ENCODE results near the gene ARMC9.
"Not testable (repeated sequence)": the region's sequence is repeated elsewhere in the genome, so short reads cannot be mapped to it uniquely, and the experiment has no call there.

Gene ARMC9

GRCh38 chr2:231198291-231199173 is at the start of gene ARMC9:
ARMC9 (plus strand) TSS chr2:231198631; CDS start chr2:231206239, 7,608 bp downstream.
- DNase-seq = no peak

- no peak for DNase-seq
These were observed 45.5 kb upstream of the ARMC9 start for GRCh38 chr2:231152800-231153557.

GRCh38 chr2:231159306-231159705 is 39.1 kb upstream of the ARMC9 start:
- no peak for DNase-seq

GRCh38 chr2:231160701-231161100 is 37.7 kb upstream of the ARMC9 start:
- no peak for DNase-seq

GRCh38 chr2:231161252-231161839 is 37.1 kb upstream of the ARMC9 start:
- DNase-seq = no peak

DNA sequence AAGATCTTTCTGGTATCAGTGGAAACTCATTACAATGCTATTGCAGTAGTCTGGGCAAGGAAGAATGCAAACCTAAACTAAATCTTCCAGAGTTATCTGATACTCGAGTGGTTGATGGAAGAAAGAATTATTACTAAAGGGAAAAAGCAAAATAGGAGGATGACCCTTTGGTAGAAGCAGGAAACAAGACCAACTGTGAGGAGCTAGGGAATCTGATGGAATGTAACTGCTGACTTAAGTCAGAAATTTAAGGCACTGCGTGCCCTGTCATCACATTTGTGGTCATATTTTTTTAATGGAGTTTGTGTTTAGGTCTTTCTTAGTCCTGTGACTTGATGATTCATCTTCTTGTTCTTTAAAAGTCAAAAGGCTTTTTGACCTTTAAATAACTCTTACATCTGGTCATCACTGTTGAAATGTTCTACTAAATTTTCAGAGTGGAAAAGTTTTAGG is 36.5 kb upstream of the ARMC9 start:
- DNase-seq = no peak

DNA sequence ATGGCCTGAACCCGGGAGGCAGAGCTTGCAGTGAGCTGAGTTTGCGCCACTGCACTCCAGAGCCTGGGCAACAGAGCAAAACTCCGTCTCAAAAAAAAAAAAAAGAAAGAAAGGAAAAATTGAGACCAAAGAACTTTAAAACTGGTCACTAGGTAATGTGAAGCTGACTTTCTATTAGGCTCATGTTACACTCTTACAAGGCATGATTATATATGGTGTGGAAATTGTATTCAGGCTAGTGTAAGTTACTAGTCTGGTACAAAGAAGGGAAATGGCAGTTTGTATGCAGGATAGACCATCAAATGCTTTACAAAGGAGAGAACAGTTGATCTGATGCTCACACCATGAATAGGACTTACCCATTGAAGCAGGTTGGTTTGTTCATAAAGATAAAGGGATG is 35.4 kb upstream of the ARMC9 start:
- no peak for DNase-seq

DNA sequence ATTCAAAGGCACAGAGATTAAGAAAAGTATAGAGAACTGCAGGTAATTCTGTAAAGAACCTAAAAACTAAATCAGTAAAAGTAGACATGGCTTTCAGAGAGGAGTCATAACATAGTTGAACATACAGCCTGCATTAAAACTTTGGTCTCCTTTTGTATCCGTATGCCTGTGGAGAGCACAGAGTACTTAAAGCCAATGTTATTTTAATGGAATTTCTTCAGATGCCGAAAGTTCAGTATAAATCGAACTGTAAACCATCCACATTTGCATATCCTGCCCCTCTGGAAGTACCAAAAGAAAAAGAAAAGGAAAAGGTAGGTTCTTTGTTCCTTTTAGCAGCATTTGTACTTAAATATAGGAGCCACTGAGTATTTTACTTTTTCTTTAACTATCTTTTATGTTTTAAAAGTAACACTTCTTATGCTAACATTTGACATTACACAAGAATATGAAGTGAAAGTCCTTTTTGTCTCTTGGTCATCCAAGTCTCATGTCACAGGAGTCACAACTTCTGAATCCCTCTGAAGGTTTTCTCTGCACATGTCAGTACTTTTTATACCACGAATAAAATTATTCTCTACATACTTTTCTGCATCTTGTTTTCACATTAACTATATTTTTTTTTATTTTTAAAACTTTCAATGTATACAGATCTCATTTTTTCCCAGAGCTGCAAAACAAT is 34.9 kb upstream of the ARMC9 start:
- no peak for DNase-seq

GRCh38 chr2:231167745-231168459 is 30.5 kb upstream of the ARMC9 start:
- DNase-seq = no peak

- DNase-seq = no peak
These were observed 29.8 kb upstream of the ARMC9 start for GRCh38 chr2:231168460-231169139.

DNA sequence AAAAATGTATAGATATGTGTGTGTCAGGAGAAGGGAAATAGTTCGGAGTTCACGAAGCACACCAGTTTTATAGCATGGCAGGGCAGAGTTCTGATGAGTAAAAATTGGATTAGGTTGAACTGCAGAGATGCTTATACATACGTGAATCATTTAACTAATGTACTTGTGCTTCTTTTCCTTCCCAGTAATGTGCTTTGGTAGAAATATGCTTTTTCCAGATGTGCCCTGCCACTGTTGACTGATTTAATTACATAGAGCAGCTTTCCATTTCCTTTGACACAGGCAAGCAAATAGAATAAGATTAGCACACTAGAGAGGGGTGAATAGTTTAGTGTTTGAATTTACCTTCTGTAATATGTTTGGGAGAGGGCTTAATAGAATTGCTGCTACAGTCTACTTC is 28.9 kb upstream of the ARMC9 start:
- no peak for DNase-seq

- DNase-seq = no peak
These were observed 28.4 kb upstream of the ARMC9 start for GRCh38 chr2:231170055-231170454.

DNA sequence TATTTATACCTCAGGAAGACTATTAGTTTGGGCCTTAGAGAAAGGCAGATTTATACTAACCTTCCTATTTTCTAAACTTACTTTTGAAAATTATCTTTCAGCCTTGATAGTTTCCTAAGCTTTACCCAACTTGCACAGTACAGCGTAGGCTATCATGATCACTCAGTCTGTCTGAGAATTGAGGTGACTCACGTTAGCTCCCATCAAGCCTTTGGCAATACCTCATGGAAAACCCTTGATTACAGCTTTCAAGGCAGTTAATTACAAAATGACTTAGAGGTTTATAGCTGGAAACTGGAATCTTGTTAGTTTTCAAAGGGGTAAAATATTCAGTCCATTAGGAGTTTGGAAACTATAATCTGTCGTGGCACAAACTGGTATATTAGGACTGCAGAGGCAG is 26.4 kb upstream of the ARMC9 start:
- DNase-seq = no peak

GRCh38 chr2:231174211-231174651 is 24.2 kb upstream of the ARMC9 start:
- no peak for DNase-seq

DNA sequence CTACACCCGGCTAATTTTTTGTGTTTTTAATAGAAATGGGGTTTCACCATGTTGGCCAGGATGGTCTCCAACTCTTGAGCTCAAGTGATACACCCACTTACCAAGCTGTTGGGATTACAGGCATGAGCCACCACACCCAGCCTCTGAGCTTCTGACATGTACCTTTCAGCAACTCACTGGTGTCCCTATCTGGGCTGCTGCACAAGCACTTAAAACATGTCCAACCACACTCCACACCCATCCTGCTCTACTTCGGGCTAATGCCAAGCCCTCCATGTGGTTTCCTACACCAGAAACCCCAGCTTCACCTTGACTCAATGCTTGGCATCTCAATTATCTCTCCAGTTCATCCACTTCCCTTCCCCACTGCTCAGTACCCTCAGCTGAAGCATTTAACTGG is 22.4 kb upstream of the ARMC9 start:
- no peak for DNase-seq

GRCh38 chr2:231177156-231178025 is 21.0 kb upstream of the ARMC9 start:
- no peak for DNase-seq

- not testable (repeated sequence) for DNase-seq
These were observed 19.6 kb upstream of the ARMC9 start for GRCh38 chr2:231178805-231179204.

DNA sequence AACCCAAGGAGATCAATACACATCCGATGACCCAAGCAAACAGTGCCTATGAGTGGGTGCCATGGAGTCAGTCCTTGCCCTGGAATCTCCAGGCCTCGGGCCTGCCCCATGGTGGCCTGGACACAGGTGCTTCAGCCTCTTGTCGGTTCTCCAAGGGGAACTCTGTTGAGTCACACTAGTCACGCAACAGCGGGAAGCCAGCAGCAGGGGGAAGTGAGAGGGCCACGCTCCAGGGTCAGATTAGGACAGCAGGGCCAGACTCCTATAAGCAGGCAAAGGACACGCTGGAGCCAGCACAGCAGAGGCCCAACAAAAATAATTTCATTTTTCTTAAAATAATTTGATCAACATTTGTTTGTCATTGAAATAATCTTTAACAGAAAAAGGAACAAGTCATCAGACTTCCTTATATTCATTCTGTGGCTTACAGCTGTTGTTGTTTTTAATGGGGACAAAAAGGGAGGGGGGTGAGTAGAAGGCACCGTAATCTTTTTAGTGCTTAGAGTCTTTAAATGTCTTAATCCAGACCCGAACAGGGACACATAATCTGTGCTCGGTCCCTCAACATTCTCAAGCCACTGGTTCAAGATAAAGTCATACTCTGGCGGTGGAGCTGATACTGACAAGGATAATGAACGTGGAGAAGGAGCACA is 16.4 kb upstream of the ARMC9 start:
- DNase-seq = no peak

DNA sequence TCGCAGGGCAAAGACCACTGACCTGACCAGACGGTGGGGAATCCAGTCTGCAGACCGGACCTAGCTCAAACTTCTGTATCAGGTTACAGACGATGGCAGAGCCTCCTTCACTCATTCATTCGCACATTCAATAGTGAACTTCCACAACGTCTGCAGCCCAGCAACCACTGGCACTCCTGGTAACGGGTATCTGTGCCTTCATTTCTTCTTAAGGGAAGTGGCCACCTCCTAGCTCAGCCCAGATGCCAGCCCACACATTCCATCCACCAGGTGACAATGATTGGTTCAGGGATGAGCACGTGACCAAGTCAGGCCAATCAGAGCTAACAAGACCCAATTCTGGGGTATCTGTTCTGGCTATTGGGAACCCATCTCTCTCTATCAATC is 15.9 kb upstream of the ARMC9 start:
- DNase-seq = no peak

- no peak for DNase-seq
These were observed 14.6 kb upstream of the ARMC9 start for GRCh38 chr2:231183851-231184250.

Data from NCI-H1417 treated with DMSO at 0.1 percent for 48 hours (cell line).